Lower leg skin (tissue), 4 donors: Measurements from ENCODE around the gene POLD4. TPM values are rescaled to one million over a fixed set of nuclear protein-coding genes. Genes with fewer than 3 reads are reported as not detected.
A peak's percentile ranks its signal among the peaks of the same experiment; 100 is the strongest.

ENCODE experiments used
- DNase-seq, 2 donors: peaks; one replicate each; pipeline ENCODE4 v3.0.0-alpha.2; 2019; ENCODE audit warnings: low spot score in 2 of 2
- H3K4me3 ChIP-seq: fragments of 200-600 bp; sonication (generic); 2 replicates; pipeline ENCODE4 v1.5.1; 2017; ENCODE audit warnings: mild to moderate bottlenecking, low read depth; ENCODE audit not compliant: poor library complexity, severe bottlenecking
- POLR2A ChIP-seq, 2 donors: fragments of 450-650 bp; IDR thresholded peaks; one replicate each; pipeline ENCODE4 v1.6.1; 2016 to 2017; ENCODE audit warnings: antibody characterized with exemption in 2 of 2, mild to moderate bottlenecking in 1 of 2, moderate library complexity in 1 of 2
- WGBS, 2 donors: methylation state at CpG; one replicate each; pipeline ENCODE4 v1.1.5; 2018; 5-methylcytosine and 5-hydroxymethylcytosine counted together
- intact Hi-C: fragments of 100-400 bp; cut with DNase I; formaldehyde crosslinking; loops from one replicate; pipeline ENCODE4 v1.15.0; 2023; ENCODE audit warnings: low total_unique reads
- total RNA-seq, 4 donors: library from RNA; depleted of rRNA; stranded (reverse); fragments of >200 nt; gene quantifications; one replicate each; pipeline ENCODE4 v1.1.0, GENCODE V29; 2016
- TF ChIP-seq, protein P1 (sequence below), 3 donors: fragments of 450-650 bp; IDR thresholded peaks; one replicate each; pipeline ENCODE4 v1.5.1; 2016; ENCODE audit warnings: antibody characterized with exemption in 3 of 3, mild to moderate bottlenecking in 3 of 3, moderate library complexity in 2 of 3

Gene POLD4
- total RNA-seq, 4 donors from 2014 or later: 82.3 to 126 (median 86.4) TPM

DNA sequence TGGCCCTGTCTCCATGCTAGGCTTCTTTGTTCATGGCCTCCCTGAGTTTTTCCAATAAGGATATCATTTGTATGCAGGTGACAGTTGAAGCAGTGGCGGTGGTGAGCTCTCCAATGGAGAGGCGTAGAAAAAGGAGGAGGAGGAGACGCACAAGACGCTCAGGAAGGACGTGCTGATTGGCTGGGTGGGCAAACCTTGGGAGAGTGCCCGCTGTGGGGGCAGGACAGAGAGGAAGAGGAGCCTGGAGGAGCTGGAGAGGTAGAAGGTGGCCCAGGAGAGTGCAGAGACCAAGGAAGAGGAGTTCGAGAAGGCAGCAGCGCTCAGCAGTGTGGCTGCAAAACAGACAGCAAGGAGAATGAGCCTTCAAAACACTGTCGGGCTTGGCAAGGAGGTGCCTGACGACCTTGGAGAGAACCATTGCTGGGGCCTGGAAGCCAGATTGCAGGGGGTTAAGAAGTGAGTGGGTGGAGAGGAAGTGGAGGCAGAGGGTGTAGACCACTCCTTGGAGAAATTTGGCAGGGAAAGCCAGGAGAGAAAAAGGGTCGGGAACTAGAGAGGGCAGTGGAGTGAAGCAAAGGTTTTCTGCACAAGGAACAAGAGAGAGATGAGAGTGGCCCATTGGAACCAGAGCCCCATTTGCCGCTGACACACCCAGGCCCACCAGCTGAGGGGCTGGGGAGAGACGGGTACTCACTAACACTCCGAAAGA is 12.5 kb upstream of the POLD4 start:
- DNase-seq: no peak
- no peak overlapping the region for H3K4me3 ChIP-seq
- TF ChIP-seq, protein P1, sequence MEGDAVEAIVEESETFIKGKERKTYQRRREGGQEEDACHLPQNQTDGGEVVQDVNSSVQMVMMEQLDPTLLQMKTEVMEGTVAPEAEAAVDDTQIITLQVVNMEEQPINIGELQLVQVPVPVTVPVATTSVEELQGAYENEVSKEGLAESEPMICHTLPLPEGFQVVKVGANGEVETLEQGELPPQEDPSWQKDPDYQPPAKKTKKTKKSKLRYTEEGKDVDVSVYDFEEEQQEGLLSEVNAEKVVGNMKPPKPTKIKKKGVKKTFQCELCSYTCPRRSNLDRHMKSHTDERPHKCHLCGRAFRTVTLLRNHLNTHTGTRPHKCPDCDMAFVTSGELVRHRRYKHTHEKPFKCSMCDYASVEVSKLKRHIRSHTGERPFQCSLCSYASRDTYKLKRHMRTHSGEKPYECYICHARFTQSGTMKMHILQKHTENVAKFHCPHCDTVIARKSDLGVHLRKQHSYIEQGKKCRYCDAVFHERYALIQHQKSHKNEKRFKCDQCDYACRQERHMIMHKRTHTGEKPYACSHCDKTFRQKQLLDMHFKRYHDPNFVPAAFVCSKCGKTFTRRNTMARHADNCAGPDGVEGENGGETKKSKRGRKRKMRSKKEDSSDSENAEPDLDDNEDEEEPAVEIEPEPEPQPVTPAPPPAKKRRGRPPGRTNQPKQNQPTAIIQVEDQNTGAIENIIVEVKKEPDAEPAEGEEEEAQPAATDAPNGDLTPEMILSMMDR (IDR thresholded peaks at IDR 0.05): no peak
- TF ChIP-seq POLR2A (IDR thresholded peaks at IDR 0.05): no peak
- intact Hi-C loops: no loop called here
- WGBS, 2 donors: 57 to 64% methylated on average over 14 of the region's 14 CpGs

- 66 to 81% methylated on average over 16 to 24 of the region's 24 CpGs for WGBS, 2 donors
- no peak overlapping the region for H3K4me3 ChIP-seq
- DNase-seq: no peak
- TF ChIP-seq POLR2A (IDR thresholded peaks at IDR 0.05): no peak
- TF ChIP-seq, protein P1 (IDR thresholded peaks at IDR 0.05): no peak
- intact Hi-C loops: no loop called here
Observed at GRCh38 chr11:67364783-67365722, 11.7 kb upstream of the POLD4 start.

GRCh38 chr11:67364169-67364568 is 10.8 kb upstream of the POLD4 start:
- intact Hi-C loops: no loop called here
- H3K4me3 ChIP-seq: no peak overlapping the region
- WGBS, 2 donors: 95% methylated on average over 3 of the region's 3 CpGs
- no peak for DNase-seq
- TF ChIP-seq, protein P1 (IDR thresholded peaks at IDR 0.05): no peak
- no peak for TF ChIP-seq POLR2A (IDR thresholded peaks at IDR 0.05)

GRCh38 chr11:67357831-67358670 is 4.7 kb upstream of the POLD4 start:
- intact Hi-C loops: no loop called here
- no peak overlapping the region for H3K4me3 ChIP-seq
- WGBS, 2 donors: 72 to 75% methylated on average over 12 of the region's 12 CpGs
- no peak for DNase-seq
- TF ChIP-seq, protein P1 (IDR thresholded peaks at IDR 0.05): no peak
- no peak for TF ChIP-seq POLR2A (IDR thresholded peaks at IDR 0.05)

- intact Hi-C loops: no loop called here
- TF ChIP-seq POLR2A (IDR thresholded peaks at IDR 0.05): no peak
- TF ChIP-seq, protein P1 (IDR thresholded peaks at IDR 0.05): peak in 1 of 3 donors; percentile 83
- peak in 1 of 2 donors; percentile 92 for DNase-seq
- WGBS, 2 donors: 21 to 25% methylated on average over 3 of the region's 3 CpGs
- H3K4me3 ChIP-seq: no peak overlapping the region
Observed at GRCh38 chr11:67356864-67357561, 3.7 kb upstream of the POLD4 start.
